Ovary (tissue), 9 donors: ENCODE results near the gene CYS1. TPM values are rescaled to one million over a fixed set of nuclear protein-coding genes. Genes with fewer than 3 reads are reported as not detected.
A peak's percentile ranks its signal among the peaks of the same experiment; 100 is the strongest.

Source experiments
- DNase-seq, 5 donors: peaks; one replicate each; pipeline ENCODE4 v3.0.0-alpha.2; 2019 to 2020
- H3K27ac ChIP-seq, 2 donors: fragments of 200-600 bp; one replicate each; pipeline versions ENCODE4 v1.5.1 to v1.8.0; 2019 to 2022
- H3K27me3 ChIP-seq: fragments of 200-600 bp; one replicate; pipeline ENCODE4 v1.8.0; 2022
- H3K36me3 ChIP-seq: fragments of 200-600 bp; sonication (generic); one replicate; pipeline ENCODE4 v1.5.1; 2019
- H3K4me1 ChIP-seq: one replicate; pipeline ENCODE4 v1.8.1; 2013; ENCODE audit warnings: mild to moderate bottlenecking, moderate library complexity; ENCODE audit not compliant: insufficient read depth
- H3K4me3 ChIP-seq: fragments of 200-600 bp; sonication (generic); one replicate; pipeline ENCODE4 v1.5.1; 2017
- H3K9me3 ChIP-seq, 2 donors: fragments of 200-600 bp in 1 of 2; sonication (generic) in 1 of 2; one replicate each; pipeline versions ENCODE4 v1.5.1 to v1.8.1; 2013 to 2019; ENCODE audit warnings: mild to moderate bottlenecking in 1 of 2, moderate library complexity in 1 of 2
- EP300 ChIP-seq: sonication (generic); formaldehyde crosslinking; IDR thresholded peaks from one replicate; pipeline ENCODE4 v1.6.1; 2017; ENCODE audit warnings: antibody characterized with exemption
- POLR2A ChIP-seq: fragments of 450-650 bp; IDR thresholded peaks from one replicate; pipeline ENCODE4 v1.6.1; 2017; ENCODE audit warnings: antibody characterized with exemption, mild to moderate bottlenecking, moderate library complexity
- WGBS, 3 donors: extraction: QIAGEN DNeasy Blood & Tissue Kit in 1 of 3; methylation state at CpG; one replicate each; pipeline versions ENCODE4 v1.1.5 to v1.1.7; 2013 to 2017; 5-methylcytosine and 5-hydroxymethylcytosine counted together
- intact Hi-C, 4 donors: fragments of 100-400 bp; cut with DNase I; formaldehyde crosslinking; loops; one replicate each; pipeline versions ENCODE4 v1.11.0 to v1.15.1; 2022 to 2023
- polyA plus RNA-seq, 2 donors: library from polyadenylated mRNA; stranded (reverse); fragments of 200-250 nt in 1 of 2; fragments of 350-450 nt in 1 of 2; fragmentation: Illumina TruSeq in 1 of 2; extraction: RNeasy Lipid Tissue Mini Kit (QIAGEN cat#74804) in 1 of 2; gene quantifications; one replicate each; pipeline ENCODE4 v1.2.3, GENCODE V29; 2013 to 2014
- total RNA-seq, 7 donors: library from RNA; depleted of rRNA in 2 of 7; stranded (reverse); fragments of >200 nt in 2 of 7; fragmentation: NEBNext Ultra II Directional in 3 of 7; extraction: Animal tissue kit (Norgen Biotek cat#: 25700) in 3 of 7; gene quantifications; one replicate each; pipeline versions ENCODE4 v1.1.0 to v1.2.4, GENCODE V29; 2016 to 2023
- TF ChIP-seq, protein P1 (sequence below), 3 donors: fragments of 450-650 bp in 2 of 3; fragments of 200-600 bp in 1 of 3; IDR thresholded peaks; one replicate each; pipeline versions ENCODE4 v1.5.1 to v1.8.0; 2016 to 2022; ENCODE audit warnings: antibody characterized with exemption in 3 of 3, mild to moderate bottlenecking in 1 of 3
- donor health status: DM: no; HTN: no; CAD: no; lungs with moderate emphysema.
- donor health status: DM: no; HTN: no; CAD: no.
- donor health status: Bipolar disorder and iron deficiency.
- donor health status: DM: yes; HTN: yes; CAD: no.
- donor health status: DM: no; HTN: no; CAD: no.
- donor health status: DM: yes; HTN: yes; CAD: no.

The CYS1 gene
- total and polyA plus RNA-seq, 9 donors = 5.9 to 21.5 (median 12.0) TPM

DNA sequence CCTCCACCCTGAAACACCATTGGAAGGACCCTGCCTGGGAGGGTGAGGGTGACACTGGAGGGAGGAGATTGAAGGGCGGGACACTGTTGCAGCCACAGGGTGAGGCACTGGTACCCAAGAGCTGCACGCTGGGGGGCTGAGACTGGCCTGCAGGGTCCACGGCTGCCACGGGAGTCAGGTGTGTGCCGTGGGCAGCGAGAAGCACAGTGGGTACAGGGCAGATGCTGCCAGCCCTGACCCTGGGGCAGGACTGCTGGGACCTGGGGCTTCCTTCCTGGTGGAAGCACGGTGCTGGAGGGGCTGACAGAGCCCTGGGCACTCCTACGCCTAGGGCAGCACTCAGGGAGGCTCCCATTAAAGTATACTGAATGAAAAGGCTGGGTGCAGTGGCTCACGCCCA lies 16.6 kb downstream of the CYS1 start:
- no peaks in the 10 kb centered on the region for H3K36me3 ChIP-seq
- DNase-seq = no peak
- no peaks in the 10 kb centered on the region for H3K4me1 ChIP-seq
- 91 to 94% (median 92%) methylated on average over 9 of the region's 9 CpGs for WGBS, 3 donors
- H3K4me3 ChIP-seq = no peak overlapping the region
- intact Hi-C loops = no loop called here
- H3K9me3 ChIP-seq = no peaks in the 10 kb centered on the region
- no peaks in the 10 kb centered on the region for H3K27me3 ChIP-seq
- TF ChIP-seq POLR2A = no peak
- no peak for TF ChIP-seq EP300
- TF ChIP-seq, protein P1, sequence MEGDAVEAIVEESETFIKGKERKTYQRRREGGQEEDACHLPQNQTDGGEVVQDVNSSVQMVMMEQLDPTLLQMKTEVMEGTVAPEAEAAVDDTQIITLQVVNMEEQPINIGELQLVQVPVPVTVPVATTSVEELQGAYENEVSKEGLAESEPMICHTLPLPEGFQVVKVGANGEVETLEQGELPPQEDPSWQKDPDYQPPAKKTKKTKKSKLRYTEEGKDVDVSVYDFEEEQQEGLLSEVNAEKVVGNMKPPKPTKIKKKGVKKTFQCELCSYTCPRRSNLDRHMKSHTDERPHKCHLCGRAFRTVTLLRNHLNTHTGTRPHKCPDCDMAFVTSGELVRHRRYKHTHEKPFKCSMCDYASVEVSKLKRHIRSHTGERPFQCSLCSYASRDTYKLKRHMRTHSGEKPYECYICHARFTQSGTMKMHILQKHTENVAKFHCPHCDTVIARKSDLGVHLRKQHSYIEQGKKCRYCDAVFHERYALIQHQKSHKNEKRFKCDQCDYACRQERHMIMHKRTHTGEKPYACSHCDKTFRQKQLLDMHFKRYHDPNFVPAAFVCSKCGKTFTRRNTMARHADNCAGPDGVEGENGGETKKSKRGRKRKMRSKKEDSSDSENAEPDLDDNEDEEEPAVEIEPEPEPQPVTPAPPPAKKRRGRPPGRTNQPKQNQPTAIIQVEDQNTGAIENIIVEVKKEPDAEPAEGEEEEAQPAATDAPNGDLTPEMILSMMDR (IDR thresholded peaks at IDR 0.05) = no peak
- no peak overlapping the region for H3K27ac ChIP-seq

DNA sequence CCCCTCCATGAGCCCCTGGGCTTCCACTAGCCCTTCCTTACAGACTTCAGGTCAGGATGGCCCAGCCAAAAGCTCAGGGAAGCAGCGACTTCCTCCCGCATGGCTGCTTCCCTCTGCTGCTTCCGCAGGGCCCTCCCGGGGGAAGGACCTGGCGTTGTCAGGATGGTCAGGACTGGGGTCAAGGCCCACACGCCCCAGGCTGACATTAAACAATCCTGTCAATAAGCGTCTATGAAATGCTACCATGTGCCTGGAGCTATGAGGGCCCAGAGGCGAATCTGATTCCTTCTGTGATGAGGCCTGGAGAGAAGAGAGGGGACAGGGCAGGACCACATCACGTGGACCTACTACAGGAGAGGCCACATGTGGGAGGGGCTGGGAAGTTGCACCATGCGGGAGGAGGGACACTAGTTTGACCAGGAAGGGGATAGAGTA lies 17.3 kb downstream of the CYS1 start:
- Histone ChIP-seq H3K36me3 (no peaks in the 10 kb centered on the region), H3K27ac (no peak overlapping the region), H3K9me3 (no peaks in the 10 kb centered on the region), H3K4me3 (no peak overlapping the region), H3K4me1 (peaks cover 2% of the 10 kb centered on the region), H3K27me3 (no peaks in the 10 kb centered on the region)
- TF ChIP-seq, protein P1 (IDR thresholded peaks at IDR 0.05) = no peak
- TF ChIP-seq POLR2A = no peak
- TF ChIP-seq EP300 = no peak
- intact Hi-C loops = no loop called here
- 51 to 71% (median 59%) methylated on average over 10 of the region's 10 CpGs for WGBS, 3 donors
- DNase-seq = no peak

DNA sequence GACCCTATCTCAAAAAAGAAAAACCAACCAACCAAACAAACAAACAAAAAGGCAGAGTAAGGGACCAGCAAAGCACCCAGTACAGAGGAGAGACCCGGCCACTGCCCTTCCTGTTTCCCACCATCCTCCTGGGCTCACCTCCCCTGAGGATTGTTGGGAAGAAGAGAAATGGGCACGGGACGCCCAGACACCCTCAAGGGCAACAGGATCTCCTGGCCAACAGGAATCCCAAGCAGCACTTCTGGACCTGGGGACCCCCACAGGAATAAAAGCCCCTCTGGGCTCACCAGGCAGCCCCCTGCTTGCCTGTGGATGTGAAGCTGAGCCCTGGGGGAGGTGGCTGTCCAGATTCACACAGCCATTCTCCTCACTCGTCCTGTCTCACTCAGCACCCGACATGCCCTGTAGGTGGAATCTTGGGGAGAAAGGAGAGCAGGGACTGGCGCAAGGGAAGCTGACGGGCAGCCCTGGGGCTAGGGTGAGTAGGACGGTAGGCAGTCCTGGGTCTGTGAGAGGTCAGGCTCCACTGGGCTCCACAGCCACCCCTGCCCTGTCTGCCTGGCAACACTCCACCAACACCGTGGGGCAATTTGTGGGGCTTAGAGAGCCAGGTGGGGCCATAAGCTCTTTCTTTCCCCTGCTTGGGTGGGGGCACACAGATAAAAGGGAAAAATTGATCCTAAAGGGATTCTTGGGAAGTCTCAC lies 18.8 kb downstream of the CYS1 start:
- intact Hi-C loops = no loop called here
- no peak overlapping the region for H3K27ac ChIP-seq
- peak in 1 of 5 donors; percentile 30 for DNase-seq
- TF ChIP-seq, protein P1 (IDR thresholded peaks at IDR 0.05) = no peak
- TF ChIP-seq POLR2A = no peak
- TF ChIP-seq EP300 = no peak
- H3K9me3 ChIP-seq = no peaks in the 10 kb centered on the region
- no peaks in the 10 kb centered on the region for H3K36me3 ChIP-seq
- WGBS, 3 donors = 90 to 97% (median 91%) methylated on average over 9 of the region's 9 CpGs
- H3K4me3 ChIP-seq = no peak overlapping the region
- no peaks in the 10 kb centered on the region for H3K27me3 ChIP-seq
- H3K4me1 ChIP-seq = peaks cover 4% of the 10 kb centered on the region

DNA sequence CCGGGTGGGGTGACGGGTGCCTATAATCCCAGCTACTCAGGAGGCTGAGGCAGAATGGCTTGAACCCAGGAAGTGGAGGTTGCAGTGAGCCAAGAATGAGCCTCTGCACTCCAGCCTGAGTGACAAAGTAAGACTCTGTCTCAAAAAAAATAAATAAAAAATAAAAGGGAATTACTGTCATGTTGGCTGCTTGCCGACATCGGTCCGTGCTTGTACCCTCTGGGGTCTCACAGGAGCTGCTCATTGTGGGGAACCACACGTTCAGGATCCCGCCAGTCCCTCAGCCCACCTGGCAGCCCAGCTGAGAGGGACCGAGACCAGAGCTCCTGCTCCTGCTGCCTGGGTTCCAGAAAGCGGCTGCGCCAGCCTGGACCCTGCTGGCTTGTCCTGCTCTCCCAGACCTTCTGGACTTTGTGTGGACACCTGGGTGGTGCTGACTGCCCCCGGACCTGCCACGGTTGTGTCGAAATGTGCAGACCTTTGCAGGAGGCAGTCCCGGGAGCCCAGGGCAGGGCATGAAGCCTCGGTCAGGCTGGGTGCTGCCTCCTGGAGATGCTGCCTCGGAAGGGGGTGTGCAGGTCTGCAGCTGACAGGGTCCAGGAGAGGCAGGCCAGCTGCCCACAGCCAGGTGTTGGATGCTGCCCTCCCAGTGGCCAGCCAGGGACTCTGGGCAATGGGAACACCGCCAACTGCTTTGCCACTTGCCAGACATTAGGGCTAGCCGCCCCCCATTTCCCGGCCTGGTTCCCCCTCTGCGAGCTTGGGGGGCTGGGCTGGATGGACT lies 20.5 kb downstream of the CYS1 start:
- Histone ChIP-seq H3K4me1 (peaks cover 4% of the 10 kb centered on the region), H3K9me3 (no peaks in the 10 kb centered on the region), H3K27me3 (no peaks in the 10 kb centered on the region), H3K36me3 (no peaks in the 10 kb centered on the region), H3K27ac (no peak overlapping the region), H3K4me3 (no peak overlapping the region)
- intact Hi-C loops = loop anchor here in 1 of 4 donors (10.0 kb wide), 1 partner anchor 245 kb away; no protein-coding TSS in a partner anchor
- peak in 2 of 5 donors; percentile 50 to 57 for DNase-seq
- 82 to 94% (median 83%) methylated on average over 16 to 20 of the region's 20 CpGs for WGBS, 3 donors
- TF ChIP-seq POLR2A = no peak
- TF ChIP-seq EP300 = no peak

DNA sequence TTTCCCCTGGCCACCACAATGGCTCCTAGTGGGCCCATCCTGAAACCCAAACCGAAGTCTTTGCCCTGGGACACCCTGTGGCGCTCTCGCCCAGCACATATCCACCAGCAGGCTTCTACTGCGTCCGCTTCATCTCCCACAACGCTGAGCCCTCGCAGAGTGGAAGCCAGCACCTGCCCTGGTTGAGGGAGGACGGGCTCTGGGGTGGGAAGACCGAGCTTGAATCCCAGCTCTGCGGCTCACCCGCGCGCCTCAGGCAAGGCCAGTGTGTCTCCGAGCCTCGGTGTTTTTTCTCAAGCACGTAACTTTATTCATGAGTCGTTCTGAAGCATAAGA lies 21.2 kb downstream of the CYS1 start:
- intact Hi-C loops = loop anchor here in 1 of 4 donors (10.0 kb wide), 1 partner anchor 244 kb away; no protein-coding TSS in a partner anchor
- H3K4me1 ChIP-seq = peaks cover 4% of the 10 kb centered on the region
- TF ChIP-seq EP300 = no peak
- TF ChIP-seq POLR2A = no peak
- TF ChIP-seq, protein P1 (IDR thresholded peaks at IDR 0.05) = no peak
- H3K4me3 ChIP-seq = no peak overlapping the region
- no peak overlapping the region for H3K27ac ChIP-seq
- H3K27me3 ChIP-seq = no peaks in the 10 kb centered on the region
- 93 to 98% (median 97%) methylated on average over 17 of the region's 17 CpGs for WGBS, 3 donors
- peak in 1 of 5 donors; percentile 42 for DNase-seq
- H3K9me3 ChIP-seq = no peaks in the 10 kb centered on the region
- H3K36me3 ChIP-seq = no peaks in the 10 kb centered on the region
